H9 (cell line): ENCODE measurements around the gene TNFRSF19. TPM values are rescaled to one million over a fixed set of nuclear protein-coding genes. Genes with fewer than 3 reads are reported as not detected.

Experiments used
- DNase-seq: peaks from one replicate; pipeline ENCODE4 v3.0.0-alpha.2; 2017
- H2AFZ ChIP-seq: one replicate; pipeline ENCODE4 v1.6.1; 2013; ENCODE audit warnings: mild to moderate bottlenecking, low read length, control low read depth, moderate library complexity
- H2AK5ac ChIP-seq: 2 replicates; pipeline ENCODE4 v1.6.1; 2013; ENCODE audit warnings: low read length, control low read depth, mixed read lengths; ENCODE audit not compliant: insufficient read length
- H2BK120ac ChIP-seq: one replicate; pipeline ENCODE4 v1.6.1; 2013; ENCODE audit warnings: low read depth, mild to moderate bottlenecking, low read length, control low read depth, inconsistent platforms; ENCODE audit not compliant: poor library complexity, severe bottlenecking
- H2BK12ac ChIP-seq: 2 replicates; pipeline ENCODE4 v1.6.1; 2013; ENCODE audit warnings: low read length, control low read depth, mixed read lengths, low read depth; ENCODE audit not compliant: insufficient read length
- H2BK15ac ChIP-seq: 2 replicates; pipeline ENCODE4 v1.6.1; 2013; ENCODE audit warnings: low read depth, low read length, control low read depth
- H2BK20ac ChIP-seq: one replicate; pipeline ENCODE4 v1.6.1; 2013; ENCODE audit warnings: low read depth, mild to moderate bottlenecking, low read length, control low read depth, inconsistent platforms; ENCODE audit not compliant: poor library complexity, severe bottlenecking
- H2BK5ac ChIP-seq: 2 replicates; pipeline ENCODE4 v1.6.1; 2013; ENCODE audit warnings: low read length, control low read depth, mixed read lengths; ENCODE audit not compliant: insufficient read length
- H3K14ac ChIP-seq: 2 replicates; pipeline ENCODE4 v1.6.1; 2013; ENCODE audit warnings: low read length, control low read depth; ENCODE audit not compliant: insufficient read depth
- H3K18ac ChIP-seq: 2 replicates; pipeline ENCODE4 v1.6.1; 2013; ENCODE audit warnings: low read depth, mild to moderate bottlenecking, mixed read lengths, low read length, control low read depth; ENCODE audit not compliant: insufficient read length
- H3K23ac ChIP-seq: 2 replicates; pipeline ENCODE4 v1.6.1; 2013; ENCODE audit warnings: low read length, control low read depth, mixed read lengths, low read depth; ENCODE audit not compliant: insufficient read length
- H3K23me2 ChIP-seq: 2 replicates; pipeline ENCODE4 v1.6.1; 2013; ENCODE audit warnings: low read depth, mild to moderate bottlenecking, mixed read lengths, low read length, control low read depth; ENCODE audit not compliant: insufficient read length, poor library complexity, severe bottlenecking
- H3K27ac ChIP-seq: 2 replicates; pipeline ENCODE4 v1.5.1; 2013; ENCODE audit warnings: low read length, control low read depth, mixed read lengths, low read depth; ENCODE audit not compliant: insufficient read length
- H3K27me3 ChIP-seq: 2 replicates; pipeline ENCODE4 v1.6.1; 2013; ENCODE audit warnings: low read length, control low read depth, inconsistent platforms; ENCODE audit not compliant: insufficient read depth
- H3K4ac ChIP-seq: 2 replicates; pipeline ENCODE4 v1.6.1; 2013; ENCODE audit warnings: low read depth, mild to moderate bottlenecking, control low read depth, inconsistent platforms, low read length, moderate library complexity
- H3K4me1 ChIP-seq: 2 replicates; pipeline ENCODE4 v1.6.1; 2013; ENCODE audit warnings: low read length, control low read depth, inconsistent platforms; ENCODE audit not compliant: insufficient read depth
- H3K4me2 ChIP-seq: 2 replicates; pipeline ENCODE4 v1.6.1; 2013; ENCODE audit warnings: low read length, control low read depth, mixed read lengths; ENCODE audit not compliant: insufficient read length, insufficient read depth
- H3K56ac ChIP-seq: 2 replicates; pipeline ENCODE4 v1.6.1; 2013; ENCODE audit warnings: low read depth, mild to moderate bottlenecking, mixed read lengths, low read length, control low read depth; ENCODE audit not compliant: insufficient read length
- H3K79me1 ChIP-seq: 2 replicates; pipeline ENCODE4 v1.6.1; 2013; ENCODE audit warnings: low read depth, mild to moderate bottlenecking, moderate library complexity, low read length, control low read depth, inconsistent platforms; ENCODE audit not compliant: insufficient read depth, poor library complexity, severe bottlenecking
- H3K79me2 ChIP-seq: 2 replicates; pipeline ENCODE4 v1.6.1; 2013; ENCODE audit warnings: low read length, control low read depth, inconsistent platforms; ENCODE audit not compliant: insufficient read depth
- H3K9ac ChIP-seq: 2 replicates; pipeline ENCODE4 v1.6.1; 2013; ENCODE audit warnings: low read length, control low read depth, mixed read lengths; ENCODE audit not compliant: insufficient read length; ENCODE audit errors: extremely low read depth
- H3K9me3 ChIP-seq: one replicate; pipeline ENCODE4 v1.6.1; 2013; ENCODE audit warnings: low read depth, low read length, inconsistent platforms; ENCODE audit not compliant: control insufficient read depth
- H3T11ph ChIP-seq: one replicate; pipeline ENCODE4 v1.6.1; 2013; ENCODE audit warnings: mild to moderate bottlenecking, low read length, control low read depth, inconsistent platforms
- H4K20me1 ChIP-seq: one replicate; pipeline ENCODE4 v1.6.1; 2013; ENCODE audit not compliant: control insufficient read depth, insufficient read length, insufficient read depth
- H4K5ac ChIP-seq: 2 replicates; pipeline ENCODE4 v1.6.1; 2013; ENCODE audit warnings: low read depth, mild to moderate bottlenecking, mixed read lengths, low read length, control low read depth; ENCODE audit not compliant: insufficient read length
- H4K8ac ChIP-seq: replicated peaks from 2 replicates; pipeline ENCODE4 v1.6.1; 2013; ENCODE audit warnings: low read length, control low read depth, mixed read lengths, low read depth; ENCODE audit not compliant: insufficient read length
- H4K91ac ChIP-seq: 2 replicates; pipeline ENCODE4 v1.6.1; 2013; ENCODE audit warnings: low read depth, mild to moderate bottlenecking, moderate library complexity, mixed read lengths, low read length, control low read depth; ENCODE audit not compliant: insufficient read length
- H3K27ac Mint-ChIP-seq, 3 experiments: 2 replicates in 2 of 3; 3 replicates in 1 of 3; pipeline ENCODE4 v1.8.0; 2020 to 2021; ENCODE audit warnings: mixed read lengths in 3 of 3, mild to moderate bottlenecking in 1 of 3, moderate library complexity in 1 of 3
- H3K27me3 Mint-ChIP-seq: 2 replicates; pipeline ENCODE4 v1.8.0; 2021; ENCODE audit warnings: low read depth, mild to moderate bottlenecking, moderate library complexity, mixed read lengths
- H3K36me3 Mint-ChIP-seq, 3 experiments: 2 replicates in 2 of 3; 3 replicates in 1 of 3; pipeline ENCODE4 v1.8.0; 2020 to 2021; ENCODE audit warnings: low read depth in 3 of 3, mixed read lengths in 3 of 3; ENCODE audit not compliant: insufficient read depth in 1 of 3
- H3K4me1 Mint-ChIP-seq, 2 experiments: 2 replicates each; pipeline ENCODE4 v1.8.0; 2020; ENCODE audit warnings: mixed read lengths in 2 of 2
- H3K4me3 Mint-ChIP-seq, 2 experiments: 2 replicates in 1 of 2; 3 replicates in 1 of 2; pipeline ENCODE4 v1.8.0; 2020 to 2021; ENCODE audit warnings: mild to moderate bottlenecking in 2 of 2, mixed read lengths in 2 of 2, moderate library complexity in 1 of 2
- H3K9me3 Mint-ChIP-seq, 2 experiments: 2 replicates in 1 of 2; 3 replicates in 1 of 2; pipeline ENCODE4 v1.8.0; 2020; ENCODE audit warnings: mild to moderate bottlenecking in 2 of 2, mixed read lengths in 2 of 2, moderate library complexity in 1 of 2
- CTCF ChIP-seq: fragments of 200-600 bp; sonication (generic); conservative IDR thresholded peaks from 3 replicates; pipeline ENCODE4 v1.8.0; 2021; ENCODE audit warnings: antibody characterized with exemption, mild to moderate bottlenecking
- WGBS: extraction: QIAGEN DNeasy Blood & Tissue Kit; methylation state at CpG from one replicate; pipeline ENCODE4 v1.1.7; 2013; ENCODE audit warnings: missing lambda C conversion rate, low lambda C conversion rate, mixed read lengths; ENCODE audit not compliant: insufficient read length; ENCODE audit errors: extremely low coverage; 5-methylcytosine and 5-hydroxymethylcytosine counted together
- total RNA-seq: library from RNA; stranded (reverse); gene quantifications from 2 replicates; pipeline ENCODE4 v1.2.1, GENCODE V29; 2021

TNFRSF19 gene
- total RNA-seq, 1 experiment from 2014 or later, result 2.7 TPM

GRCh38 chr13:23563085-23563845 is 6.9 kb upstream of the TNFRSF19 start:
- H2BK20ac ChIP-seq, result no peak overlapping the region
- H3K27ac Mint-ChIP-seq, result no peak overlapping the region
- H3K27me3 ChIP-seq, result no peaks in the 10 kb centered on the region
- no peaks in the 10 kb centered on the region for H3K23me2 ChIP-seq
- no CpG with 5 or more reads among the region's 4 CpGs for WGBS
- H4K5ac ChIP-seq, result no peak overlapping the region
- no peak overlapping the region for H3K4me2 ChIP-seq
- H3K79me2 ChIP-seq, result no peaks in the 10 kb centered on the region
- no peaks in the 10 kb centered on the region; a peak in 1 of 5 replicates for H3K9me3 Mint-ChIP-seq
- no peak overlapping the region for H3K4me3 Mint-ChIP-seq
- no peak overlapping the region for H2BK15ac ChIP-seq
- no peak overlapping the region for H3T11ph ChIP-seq
- H3K27ac ChIP-seq, result no peak overlapping the region
- H3K9ac ChIP-seq, result no peak overlapping the region
- H4K91ac ChIP-seq, result no peak overlapping the region
- TF ChIP-seq CTCF, result no peak
- no peaks in the 10 kb centered on the region for H3K79me1 ChIP-seq
- no peak overlapping the region for H3K23ac ChIP-seq
- no peaks in the 10 kb centered on the region for H3K9me3 ChIP-seq
- peaks cover 1% of the 10 kb centered on the region; the same call in 1 of the 2 replicates for H3K27me3 Mint-ChIP-seq
- H2AK5ac ChIP-seq, result no peak overlapping the region
- H3K4me1 ChIP-seq, result no peaks in the 10 kb centered on the region
- H2BK12ac ChIP-seq, result no peak overlapping the region
- H2BK5ac ChIP-seq, result no peak overlapping the region
- no peak overlapping the region for H3K56ac ChIP-seq
- peaks cover 3 to 6% of the 10 kb centered on the region in 2 experiments; a peak in 2 of 4 replicates for H3K4me1 Mint-ChIP-seq
- no peak overlapping the region for H2AFZ ChIP-seq
- no peak overlapping the region for H3K18ac ChIP-seq
- H2BK120ac ChIP-seq, result no peak overlapping the region
- no peak overlapping the region; the same call in 1 of the 2 replicates for H3K14ac ChIP-seq
- no peak overlapping the region for H4K8ac ChIP-seq
- DNase-seq, result no peak
- H4K20me1 ChIP-seq, result no peaks in the 10 kb centered on the region
- no peaks in the 10 kb centered on the region for H3K36me3 Mint-ChIP-seq
- H3K4ac ChIP-seq, result no peak overlapping the region
